H9 (cell line): ENCODE data around the gene SLC29A2. TPM values are rescaled to one million over a fixed set of nuclear protein-coding genes. Genes with fewer than 3 reads are reported as not detected.

Experiments used
- DNase-seq: peaks from one replicate; pipeline ENCODE4 v3.0.0-alpha.2; 2017
- H2AFZ ChIP-seq: one replicate; pipeline ENCODE4 v1.6.1; 2013; ENCODE audit warnings: mild to moderate bottlenecking, low read length, control low read depth, moderate library complexity
- H2AK5ac ChIP-seq: 2 replicates; pipeline ENCODE4 v1.6.1; 2013; ENCODE audit warnings: low read length, control low read depth, mixed read lengths; ENCODE audit not compliant: insufficient read length
- H2BK120ac ChIP-seq: one replicate; pipeline ENCODE4 v1.6.1; 2013; ENCODE audit warnings: low read depth, mild to moderate bottlenecking, low read length, control low read depth, inconsistent platforms; ENCODE audit not compliant: poor library complexity, severe bottlenecking
- H2BK12ac ChIP-seq: 2 replicates; pipeline ENCODE4 v1.6.1; 2013; ENCODE audit warnings: low read length, control low read depth, mixed read lengths, low read depth; ENCODE audit not compliant: insufficient read length
- H2BK15ac ChIP-seq: 2 replicates; pipeline ENCODE4 v1.6.1; 2013; ENCODE audit warnings: low read depth, low read length, control low read depth
- H2BK20ac ChIP-seq: one replicate; pipeline ENCODE4 v1.6.1; 2013; ENCODE audit warnings: low read depth, mild to moderate bottlenecking, low read length, control low read depth, inconsistent platforms; ENCODE audit not compliant: poor library complexity, severe bottlenecking
- H2BK5ac ChIP-seq: 2 replicates; pipeline ENCODE4 v1.6.1; 2013; ENCODE audit warnings: low read length, control low read depth, mixed read lengths; ENCODE audit not compliant: insufficient read length
- H3K14ac ChIP-seq: 2 replicates; pipeline ENCODE4 v1.6.1; 2013; ENCODE audit warnings: low read length, control low read depth; ENCODE audit not compliant: insufficient read depth
- H3K18ac ChIP-seq: 2 replicates; pipeline ENCODE4 v1.6.1; 2013; ENCODE audit warnings: low read depth, mild to moderate bottlenecking, mixed read lengths, low read length, control low read depth; ENCODE audit not compliant: insufficient read length
- H3K23ac ChIP-seq: 2 replicates; pipeline ENCODE4 v1.6.1; 2013; ENCODE audit warnings: low read length, control low read depth, mixed read lengths, low read depth; ENCODE audit not compliant: insufficient read length
- H3K23me2 ChIP-seq: 2 replicates; pipeline ENCODE4 v1.6.1; 2013; ENCODE audit warnings: low read depth, mild to moderate bottlenecking, mixed read lengths, low read length, control low read depth; ENCODE audit not compliant: insufficient read length, poor library complexity, severe bottlenecking
- H3K27ac ChIP-seq: 2 replicates; pipeline ENCODE4 v1.5.1; 2013; ENCODE audit warnings: low read length, control low read depth, mixed read lengths, low read depth; ENCODE audit not compliant: insufficient read length
- H3K27me3 ChIP-seq: 2 replicates; pipeline ENCODE4 v1.6.1; 2013; ENCODE audit warnings: low read length, control low read depth, inconsistent platforms; ENCODE audit not compliant: insufficient read depth
- H3K4ac ChIP-seq: 2 replicates; pipeline ENCODE4 v1.6.1; 2013; ENCODE audit warnings: low read depth, mild to moderate bottlenecking, control low read depth, inconsistent platforms, low read length, moderate library complexity
- H3K4me1 ChIP-seq: 2 replicates; pipeline ENCODE4 v1.6.1; 2013; ENCODE audit warnings: low read length, control low read depth, inconsistent platforms; ENCODE audit not compliant: insufficient read depth
- H3K4me2 ChIP-seq: 2 replicates; pipeline ENCODE4 v1.6.1; 2013; ENCODE audit warnings: low read length, control low read depth, mixed read lengths; ENCODE audit not compliant: insufficient read length, insufficient read depth
- H3K56ac ChIP-seq: 2 replicates; pipeline ENCODE4 v1.6.1; 2013; ENCODE audit warnings: low read depth, mild to moderate bottlenecking, mixed read lengths, low read length, control low read depth; ENCODE audit not compliant: insufficient read length
- H3K79me1 ChIP-seq: 2 replicates; pipeline ENCODE4 v1.6.1; 2013; ENCODE audit warnings: low read depth, mild to moderate bottlenecking, moderate library complexity, low read length, control low read depth, inconsistent platforms; ENCODE audit not compliant: insufficient read depth, poor library complexity, severe bottlenecking
- H3K79me2 ChIP-seq: 2 replicates; pipeline ENCODE4 v1.6.1; 2013; ENCODE audit warnings: low read length, control low read depth, inconsistent platforms; ENCODE audit not compliant: insufficient read depth
- H3K9ac ChIP-seq: 2 replicates; pipeline ENCODE4 v1.6.1; 2013; ENCODE audit warnings: low read length, control low read depth, mixed read lengths; ENCODE audit not compliant: insufficient read length; ENCODE audit errors: extremely low read depth
- H3K9me3 ChIP-seq: one replicate; pipeline ENCODE4 v1.6.1; 2013; ENCODE audit warnings: low read depth, low read length, inconsistent platforms; ENCODE audit not compliant: control insufficient read depth
- H3T11ph ChIP-seq: one replicate; pipeline ENCODE4 v1.6.1; 2013; ENCODE audit warnings: mild to moderate bottlenecking, low read length, control low read depth, inconsistent platforms
- H4K20me1 ChIP-seq: one replicate; pipeline ENCODE4 v1.6.1; 2013; ENCODE audit not compliant: control insufficient read depth, insufficient read length, insufficient read depth
- H4K5ac ChIP-seq: 2 replicates; pipeline ENCODE4 v1.6.1; 2013; ENCODE audit warnings: low read depth, mild to moderate bottlenecking, mixed read lengths, low read length, control low read depth; ENCODE audit not compliant: insufficient read length
- H4K8ac ChIP-seq: replicated peaks from 2 replicates; pipeline ENCODE4 v1.6.1; 2013; ENCODE audit warnings: low read length, control low read depth, mixed read lengths, low read depth; ENCODE audit not compliant: insufficient read length
- H4K91ac ChIP-seq: 2 replicates; pipeline ENCODE4 v1.6.1; 2013; ENCODE audit warnings: low read depth, mild to moderate bottlenecking, moderate library complexity, mixed read lengths, low read length, control low read depth; ENCODE audit not compliant: insufficient read length
- H3K27ac Mint-ChIP-seq, 3 experiments: 2 replicates in 2 of 3; 3 replicates in 1 of 3; pipeline ENCODE4 v1.8.0; 2020 to 2021; ENCODE audit warnings: mixed read lengths in 3 of 3, mild to moderate bottlenecking in 1 of 3, moderate library complexity in 1 of 3
- H3K27me3 Mint-ChIP-seq: 2 replicates; pipeline ENCODE4 v1.8.0; 2021; ENCODE audit warnings: low read depth, mild to moderate bottlenecking, moderate library complexity, mixed read lengths
- H3K36me3 Mint-ChIP-seq, 3 experiments: 2 replicates in 2 of 3; 3 replicates in 1 of 3; pipeline ENCODE4 v1.8.0; 2020 to 2021; ENCODE audit warnings: low read depth in 3 of 3, mixed read lengths in 3 of 3; ENCODE audit not compliant: insufficient read depth in 1 of 3
- H3K4me1 Mint-ChIP-seq, 2 experiments: 2 replicates each; pipeline ENCODE4 v1.8.0; 2020; ENCODE audit warnings: mixed read lengths in 2 of 2
- H3K4me3 Mint-ChIP-seq, 2 experiments: 2 replicates in 1 of 2; 3 replicates in 1 of 2; pipeline ENCODE4 v1.8.0; 2020 to 2021; ENCODE audit warnings: mild to moderate bottlenecking in 2 of 2, mixed read lengths in 2 of 2, moderate library complexity in 1 of 2
- H3K9me3 Mint-ChIP-seq, 2 experiments: 2 replicates in 1 of 2; 3 replicates in 1 of 2; pipeline ENCODE4 v1.8.0; 2020; ENCODE audit warnings: mild to moderate bottlenecking in 2 of 2, mixed read lengths in 2 of 2, moderate library complexity in 1 of 2
- CTCF ChIP-seq: fragments of 200-600 bp; sonication (generic); conservative IDR thresholded peaks from 3 replicates; pipeline ENCODE4 v1.8.0; 2021; ENCODE audit warnings: antibody characterized with exemption, mild to moderate bottlenecking
- WGBS: extraction: QIAGEN DNeasy Blood & Tissue Kit; methylation state at CpG from one replicate; pipeline ENCODE4 v1.1.7; 2013; ENCODE audit warnings: missing lambda C conversion rate, low lambda C conversion rate, mixed read lengths; ENCODE audit not compliant: insufficient read length; ENCODE audit errors: extremely low coverage; 5-methylcytosine and 5-hydroxymethylcytosine counted together
- total RNA-seq: library from RNA; stranded (reverse); gene quantifications from 2 replicates; pipeline ENCODE4 v1.2.1, GENCODE V29; 2021

SLC29A2 gene
- total RNA-seq, 1 experiment from 2014 or later: 29.8 TPM

GRCh38 chr11:66318600-66318970 lies 53.0 kb downstream of the SLC29A2 start:
- no peak overlapping the region for H2BK5ac ChIP-seq
- peaks cover 8 to 18% (median 16%) of the 10 kb centered on the region in 3 experiments for H3K36me3 Mint-ChIP-seq
- no peak overlapping the region for H4K5ac ChIP-seq
- H4K91ac ChIP-seq: no peak overlapping the region
- H4K20me1 ChIP-seq: no peaks in the 10 kb centered on the region
- H3K14ac ChIP-seq: no peak overlapping the region
- no peaks in the 10 kb centered on the region for H3K79me2 ChIP-seq
- H2AK5ac ChIP-seq: no peak overlapping the region
- WGBS: no CpG with 5 or more reads among the region's 3 CpGs
- peaks cover 2% of the 10 kb centered on the region; the same call in 1 of the 2 replicates for H3K4me1 ChIP-seq
- no peak overlapping the region for H3K9ac ChIP-seq
- DNase-seq: no peak
- H3K23ac ChIP-seq: no peak overlapping the region
- H2BK20ac ChIP-seq: no peak overlapping the region
- H3K4me2 ChIP-seq: no peak overlapping the region
- no peaks in the 10 kb centered on the region for H3K79me1 ChIP-seq
- no peak for TF ChIP-seq CTCF
- no peak overlapping the region for H3K4ac ChIP-seq
- no peak overlapping the region for H3T11ph ChIP-seq
- H3K56ac ChIP-seq: no peak overlapping the region
- H3K9me3 Mint-ChIP-seq: peaks cover 14 to 20% of the 10 kb centered on the region in 2 experiments
- H3K27me3 ChIP-seq: no peaks in the 10 kb centered on the region
- H2BK15ac ChIP-seq: no peak overlapping the region
- no peak overlapping the region for H2BK120ac ChIP-seq
- H3K9me3 ChIP-seq: no peaks in the 10 kb centered on the region
- H2BK12ac ChIP-seq: no peak overlapping the region
- no peak overlapping the region for H4K8ac ChIP-seq
- H3K18ac ChIP-seq: no peak overlapping the region
- H3K4me3 Mint-ChIP-seq: peak overlapping the region in 1 of 2 experiments; percentile 39; a peak in 1 of 5 replicates
- no peak overlapping the region for H3K27ac ChIP-seq
- H3K27ac Mint-ChIP-seq: no peak overlapping the region
- peaks cover 29% of the 10 kb centered on the region for H3K27me3 Mint-ChIP-seq
- no peaks in the 10 kb centered on the region for H3K23me2 ChIP-seq
- peaks cover 22 to 30% of the 10 kb centered on the region in 2 experiments for H3K4me1 Mint-ChIP-seq
- no peak overlapping the region for H2AFZ ChIP-seq
